ENCODE measurements around the gene CWF19L1. TPM values are rescaled to one million over a fixed set of nuclear protein-coding genes. Genes with fewer than 3 reads are reported as not detected.
A peak's percentile ranks its signal among the peaks of the same experiment; 100 is the strongest.

CWF19L1 gene
- total and polyA plus RNA-seq, 8 donors, result 1.2 to 39.7 (median 12.9) TPM

- H3K4me3 ChIP-seq, result no peak overlapping the region
- DNase-seq, result no peak
- WGBS, 5 donors, result 79 to 95% (median 90%) methylated on average over 2 of the region's 2 CpGs
- no peaks in the 10 kb centered on the region for H3K9me3 ChIP-seq
- H3K36me3 ChIP-seq, result peaks cover 33 to 78% (median 73%) of the 10 kb centered on the region in 4 donors
- peaks cover 4 to 11% (median 6%) of the 10 kb centered on the region in 4 donors for H3K4me1 ChIP-seq
- intact Hi-C loops (cut with DNase I; ENCODE audit: low total_unique reads), result no loop called here
- H3K27me3 ChIP-seq, result no peaks in the 10 kb centered on the region
- H3K27ac ChIP-seq, result peak overlapping the region in 2 of 5 donors; percentile 21 to 47
- TF ChIP-seq POLR2A (IDR thresholded peaks at IDR 0.05) (no peak), POLR2AphosphoS5 (IDR thresholded peaks at IDR 0.05) (no peak), CTCF (IDR thresholded peaks at IDR 0.05) (no peak)
Observed at GRCh38 chr10:100192350-100192749, 75.1 kb downstream of the CWF19L1 start.

- H3K9me3 ChIP-seq, result no peaks in the 10 kb centered on the region
- 23 to 33% (median 27%) methylated on average over 28 of the region's 28 CpGs for WGBS, 5 donors
- H3K27me3 ChIP-seq, result no peaks in the 10 kb centered on the region
- peak in 1 of 2 donors; percentile 63 for DNase-seq
- intact Hi-C loops (cut with DNase I; ENCODE audit: low total_unique reads), result no loop called here
- H3K4me3 ChIP-seq, result peak overlapping the region; percentile 65 to 92 (median 70)
- peaks cover 25 to 47% (median 35%) of the 10 kb centered on the region in 4 donors for H3K4me1 ChIP-seq
- TF ChIP-seq CTCF (IDR thresholded peaks at IDR 0.05), result no peak
- TF ChIP-seq POLR2A (IDR thresholded peaks at IDR 0.05), result no peak
- TF ChIP-seq EP300 (IDR thresholded peaks at IDR 0.05), result no peak
- TF ChIP-seq POLR2AphosphoS5 (IDR thresholded peaks at IDR 0.05), result no peak
- peak overlapping the region; percentile 85 to 92 (median 88) for H3K27ac ChIP-seq
- peaks cover 9 to 50% (median 38%) of the 10 kb centered on the region in 4 donors for H3K36me3 ChIP-seq
Observed at GRCh38 chr10:100186253-100187212, 80.9 kb downstream of the CWF19L1 start.

- TF ChIP-seq CTCF (IDR thresholded peaks at IDR 0.05) (no peak), POLR2AphosphoS5 (IDR thresholded peaks at IDR 0.05) (peak; percentile 84 to 91 (median 89)), EP300 (IDR thresholded peaks at IDR 0.05) (no peak), POLR2A (IDR thresholded peaks at IDR 0.05) (peak in 1 of 4 donors; percentile 41)
- peak; percentile 95 to 99 for DNase-seq
- Histone ChIP-seq H3K4me3 (peak within 1 kb of the TSS; percentile 65 to 92 (median 70)), H3K36me3 (peaks cover 8 to 45% (median 28%) of the 10 kb centered on the region in 4 donors), H3K27ac (peak within 1 kb of the TSS; percentile 85 to 92 (median 88)), H3K9me3 (no peaks in the 10 kb centered on the region), H3K4me1 (peaks cover 25 to 48% (median 36%) of the 10 kb centered on the region in 4 donors), H3K27me3 (no peaks in the 10 kb centered on the region)
- WGBS, 5 donors, result 0 to 1% (median 0%) methylated on average over 41 to 65 of the region's 65 CpGs
- intact Hi-C loops (cut with DNase I; ENCODE audit: low total_unique reads), result no loop called here
Observed at GRCh38 chr10:100185364-100186252, 81.8 kb downstream of the CWF19L1 start, which contains the start of gene ERLIN1. Gene ERLIN1 (minus strand): TSS chr10:100186029. CDS start chr10:100185626, 403 bp downstream.

GRCh38 chr10:100184840-100185239 lies 82.6 kb downstream of the CWF19L1 start:
- peaks cover 0 to 42% (median 21%) of the 10 kb centered on the region in 4 donors for H3K36me3 ChIP-seq
- peak overlapping the region; percentile 65 to 92 (median 70) for H3K4me3 ChIP-seq
- H3K27me3 ChIP-seq, result no peaks in the 10 kb centered on the region
- peaks cover 25 to 56% (median 42%) of the 10 kb centered on the region in 4 donors for H3K4me1 ChIP-seq
- H3K9me3 ChIP-seq, result no peaks in the 10 kb centered on the region
- peak in 1 of 2 donors; percentile 48 for DNase-seq
- 2 to 7% (median 3%) methylated on average over 4 of the region's 4 CpGs for WGBS, 5 donors
- peak overlapping the region; percentile 16 to 92 (median 88) for H3K27ac ChIP-seq
- TF ChIP-seq CTCF (IDR thresholded peaks at IDR 0.05) (no peak), POLR2AphosphoS5 (IDR thresholded peaks at IDR 0.05) (no peak), POLR2A (IDR thresholded peaks at IDR 0.05) (no peak), EP300 (IDR thresholded peaks at IDR 0.05) (no peak)
- intact Hi-C loops (cut with DNase I; ENCODE audit: low total_unique reads), result no loop called here
